SK-N-SH treated with all-trans-retinoic acid at 6 μM for 48 hours (cell line): Measurements from ENCODE around the gene SAMD3.

ENCODE experiments used
- BACH2 ChIP-seq: fragments of 250-450 bp; sonication (Bioruptor Pico); IDR thresholded peaks from 2 replicates; pipeline ENCODE4 v1.9.0; 2021; ENCODE audit warnings: mild to moderate bottlenecking, borderline replicate concordance
- CSDC2 ChIP-seq: fragments of 250-450 bp; sonication (Bioruptor Pico); IDR thresholded peaks from 2 replicates; pipeline ENCODE4 v1.5.0; 2020; ENCODE audit warnings: mild to moderate bottlenecking, moderate library complexity
- GLIS3 ChIP-seq: fragments of 250-450 bp; sonication (Bioruptor Pico); IDR thresholded peaks from 2 replicates; pipeline ENCODE4 v1.5.0; 2020; ENCODE audit warnings: mild to moderate bottlenecking, moderate library complexity
- ISL1 ChIP-seq: fragments of 250-450 bp; sonication (Bioruptor Pico); IDR thresholded peaks from 2 replicates; pipeline ENCODE4 v2.1.2; 2022; ENCODE audit warnings: mild to moderate bottlenecking, moderate library complexity
- PPARA ChIP-seq: fragments of 250-450 bp; sonication (Bioruptor Pico); IDR thresholded peaks from 2 replicates; pipeline ENCODE4 v1.5.0; 2020; ENCODE audit warnings: mild to moderate bottlenecking, borderline replicate concordance
- RARB ChIP-seq: fragments of 250-450 bp; sonication (Bioruptor Pico); IDR thresholded peaks from 2 replicates; pipeline ENCODE4 v1.8.0; 2021; ENCODE audit warnings: mild to moderate bottlenecking, moderate library complexity
- SNAI2 ChIP-seq: fragments of 250-450 bp; sonication (Bioruptor Pico); IDR thresholded peaks from 2 replicates; pipeline ENCODE4 v1.5.0; 2020; ENCODE audit warnings: mild to moderate bottlenecking, moderate library complexity
- ZFP3 ChIP-seq: fragments of 250-450 bp; sonication (Bioruptor Pico); IDR thresholded peaks from 2 replicates; pipeline ENCODE4 v1.5.0; 2020; ENCODE audit warnings: mild to moderate bottlenecking, moderate library complexity
- ZFP30 ChIP-seq: fragments of 450-650 bp; formaldehyde crosslinking; IDR thresholded peaks from 2 replicates; pipeline ENCODE4 v1.5.0; 2022; ENCODE audit warnings: mild to moderate bottlenecking, moderate library complexity
- TF ChIP-seq, protein P1 (sequence below): fragments of 250-450 bp; sonication (Bioruptor Pico); IDR thresholded peaks from 2 replicates; pipeline ENCODE4 v1.5.1; 2020; ENCODE audit warnings: low read depth, mild to moderate bottlenecking, moderate library complexity
- TF ChIP-seq, protein P2 (sequence below): fragments of 250-450 bp; sonication (Bioruptor Pico); IDR thresholded peaks from 2 replicates; pipeline ENCODE4 v1.8.0; 2020; ENCODE audit warnings: mild to moderate bottlenecking, moderate library complexity, borderline replicate concordance

DNA sequence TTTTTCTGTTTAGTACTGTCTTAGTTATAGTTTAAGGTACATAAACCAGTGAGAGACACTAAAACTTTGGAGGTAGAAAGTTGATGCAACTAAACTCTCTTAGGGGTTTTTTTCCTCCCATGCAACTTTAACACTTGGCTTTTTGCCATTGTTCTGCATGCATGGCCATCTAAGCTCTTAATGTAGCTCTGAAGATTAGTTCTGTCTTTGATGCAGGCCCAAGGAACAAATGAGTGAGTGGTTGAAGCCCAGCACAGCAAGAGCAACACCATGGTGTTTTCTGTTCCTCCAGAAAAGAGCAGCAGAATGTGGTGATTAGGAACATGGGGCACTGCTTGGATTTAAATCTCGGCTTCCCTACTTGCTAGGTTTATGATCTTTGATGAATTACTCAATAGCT lies 115.0 kb downstream of the SAMD3 start:
- TF ChIP-seq, protein P1, sequence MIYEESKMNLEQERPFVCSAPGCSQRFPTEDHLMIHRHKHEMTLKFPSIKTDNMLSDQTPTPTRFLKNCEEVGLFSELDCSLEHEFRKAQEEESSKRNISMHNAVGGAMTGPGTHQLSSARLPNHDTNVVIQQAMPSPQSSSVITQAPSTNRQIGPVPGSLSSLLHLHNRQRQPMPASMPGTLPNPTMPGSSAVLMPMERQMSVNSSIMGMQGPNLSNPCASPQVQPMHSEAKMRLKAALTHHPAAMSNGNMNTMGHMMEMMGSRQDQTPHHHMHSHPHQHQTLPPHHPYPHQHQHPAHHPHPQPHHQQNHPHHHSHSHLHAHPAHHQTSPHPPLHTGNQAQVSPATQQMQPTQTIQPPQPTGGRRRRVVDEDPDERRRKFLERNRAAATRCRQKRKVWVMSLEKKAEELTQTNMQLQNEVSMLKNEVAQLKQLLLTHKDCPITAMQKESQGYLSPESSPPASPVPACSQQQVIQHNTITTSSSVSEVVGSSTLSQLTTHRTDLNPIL, result no peak
- TF ChIP-seq SNAI2 (CRISPR knock-in tag) (no peak), GLIS3 (no peak), PPARA (no peak), CSDC2 (CRISPR knock-in tag) (no peak), ZFP30 (no peak), ZFP3 (CRISPR knock-in tag) (no peak), BACH2 (CRISPR knock-in tag) (no peak), RARB (CRISPR knock-in tag) (no peak), ISL1 (no peak)
- TF ChIP-seq, protein P2, sequence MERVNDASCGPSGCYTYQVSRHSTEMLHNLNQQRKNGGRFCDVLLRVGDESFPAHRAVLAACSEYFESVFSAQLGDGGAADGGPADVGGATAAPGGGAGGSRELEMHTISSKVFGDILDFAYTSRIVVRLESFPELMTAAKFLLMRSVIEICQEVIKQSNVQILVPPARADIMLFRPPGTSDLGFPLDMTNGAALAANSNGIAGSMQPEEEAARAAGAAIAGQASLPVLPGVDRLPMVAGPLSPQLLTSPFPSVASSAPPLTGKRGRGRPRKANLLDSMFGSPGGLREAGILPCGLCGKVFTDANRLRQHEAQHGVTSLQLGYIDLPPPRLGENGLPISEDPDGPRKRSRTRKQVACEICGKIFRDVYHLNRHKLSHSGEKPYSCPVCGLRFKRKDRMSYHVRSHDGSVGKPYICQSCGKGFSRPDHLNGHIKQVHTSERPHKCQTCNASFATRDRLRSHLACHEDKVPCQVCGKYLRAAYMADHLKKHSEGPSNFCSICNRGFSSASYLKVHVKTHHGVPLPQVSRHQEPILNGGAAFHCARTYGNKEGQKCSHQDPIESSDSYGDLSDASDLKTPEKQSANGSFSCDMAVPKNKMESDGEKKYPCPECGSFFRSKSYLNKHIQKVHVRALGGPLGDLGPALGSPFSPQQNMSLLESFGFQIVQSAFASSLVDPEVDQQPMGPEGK, result no peak
